DMS53 treated with DMSO at 0.1 percent for 48 hours (cell line): ENCODE measurements around the gene DNAH11.
"Not testable (repeated sequence)": the region's sequence is repeated elsewhere in the genome, so short reads cannot be mapped to it uniquely, and the experiment has no call there.

Experiments used
- DNase-seq: peaks from one replicate; lab custom pipeline; 2025; ENCODE audit not compliant: unreplicated experiment; lab: John Stamatoyannopoulos, UW

Gene DNAH11

GRCh38 chr7:21767300-21767900 lies 224.6 kb downstream of the DNAH11 start:
- peak; percentile 99 for DNase-seq

- no peak for DNase-seq
Observed at GRCh38 chr7:21768279-21768678, 225.4 kb downstream of the DNAH11 start.

GRCh38 chr7:21771266-21771665 lies 228.4 kb downstream of the DNAH11 start:
- no peak for DNase-seq

GRCh38 chr7:21771906-21772610 lies 229.2 kb downstream of the DNAH11 start:
- no peak for DNase-seq

GRCh38 chr7:21773326-21773725 lies 230.5 kb downstream of the DNAH11 start:
- no peak for DNase-seq

GRCh38 chr7:21777921-21778320 lies 235.1 kb downstream of the DNAH11 start:
- no peak for DNase-seq

- no peak for DNase-seq
Observed at GRCh38 chr7:21778953-21779352, 236.1 kb downstream of the DNAH11 start.

- no peak for DNase-seq
Observed at GRCh38 chr7:21782996-21783395, 240.2 kb downstream of the DNAH11 start.

- DNase-seq, result no peak
Observed at GRCh38 chr7:21784989-21785388, 242.2 kb downstream of the DNAH11 start.

- no peak for DNase-seq
Observed at GRCh38 chr7:21805791-21806190, 263.0 kb downstream of the DNAH11 start.

GRCh38 chr7:21806388-21806787 lies 263.5 kb downstream of the DNAH11 start:
- no peak for DNase-seq

GRCh38 chr7:21819048-21819447 lies 276.2 kb downstream of the DNAH11 start:
- DNase-seq, result no peak

- DNase-seq, result no peak
Observed at GRCh38 chr7:21828841-21829240, 286.0 kb downstream of the DNAH11 start.

GRCh38 chr7:21829731-21830130 lies 286.9 kb downstream of the DNAH11 start:
- DNase-seq, result no peak

GRCh38 chr7:21844742-21845141 lies 301.9 kb downstream of the DNAH11 start:
- DNase-seq, result no peak

- no peak for DNase-seq
Observed at GRCh38 chr7:21850531-21851285, 307.9 kb downstream of the DNAH11 start.

GRCh38 chr7:21851559-21851967 lies 308.7 kb downstream of the DNAH11 start:
- DNase-seq, result no peak

- DNase-seq, result not testable (repeated sequence)
Observed at GRCh38 chr7:21865631-21866204, 322.9 kb downstream of the DNAH11 start.

GRCh38 chr7:21866731-21867130 lies 323.9 kb downstream of the DNAH11 start:
- no peak for DNase-seq

- DNase-seq, result no peak
Observed at GRCh38 chr7:21867226-21867625, 324.4 kb downstream of the DNAH11 start.

- no peak for DNase-seq
Observed at GRCh38 chr7:21867816-21868575, 325.2 kb downstream of the DNAH11 start.
